Stimulated activated CD8-positive, alpha-beta memory T cell treated with anti-CD3 and anti-CD28 coated beads, Interleukin-7, amount 100 ng/mL, for 1 hour (primary cell): ENCODE data around the gene RGS4.

Experiments
- DNase-seq, 2 donors: peaks; one replicate each; pipeline ENCODE4 v3.0.0-alpha.2; 2020; ENCODE audit warnings: low read depth in 2 of 2

Gene RGS4

DNA sequence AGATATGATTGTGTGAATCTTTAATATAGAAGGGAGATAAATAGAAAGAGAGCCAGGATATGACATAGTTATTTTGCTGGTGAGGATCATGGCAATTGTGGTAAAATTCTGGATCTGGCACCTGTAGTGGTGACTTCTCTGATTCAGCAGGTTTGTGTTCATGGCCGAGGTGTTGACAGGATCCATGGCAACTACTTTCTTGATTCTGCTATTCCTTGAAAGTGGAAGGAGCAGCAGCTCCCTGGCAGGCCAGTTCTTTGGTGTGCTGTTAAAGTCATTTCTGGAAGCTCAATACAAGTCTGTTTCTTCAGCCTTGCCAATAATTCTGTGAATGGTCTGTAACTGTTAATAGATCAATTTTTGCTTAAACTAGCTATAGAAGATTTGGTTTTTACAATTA is 33.4 kb downstream of the RGS4 start:
- no peak for DNase-seq

DNA sequence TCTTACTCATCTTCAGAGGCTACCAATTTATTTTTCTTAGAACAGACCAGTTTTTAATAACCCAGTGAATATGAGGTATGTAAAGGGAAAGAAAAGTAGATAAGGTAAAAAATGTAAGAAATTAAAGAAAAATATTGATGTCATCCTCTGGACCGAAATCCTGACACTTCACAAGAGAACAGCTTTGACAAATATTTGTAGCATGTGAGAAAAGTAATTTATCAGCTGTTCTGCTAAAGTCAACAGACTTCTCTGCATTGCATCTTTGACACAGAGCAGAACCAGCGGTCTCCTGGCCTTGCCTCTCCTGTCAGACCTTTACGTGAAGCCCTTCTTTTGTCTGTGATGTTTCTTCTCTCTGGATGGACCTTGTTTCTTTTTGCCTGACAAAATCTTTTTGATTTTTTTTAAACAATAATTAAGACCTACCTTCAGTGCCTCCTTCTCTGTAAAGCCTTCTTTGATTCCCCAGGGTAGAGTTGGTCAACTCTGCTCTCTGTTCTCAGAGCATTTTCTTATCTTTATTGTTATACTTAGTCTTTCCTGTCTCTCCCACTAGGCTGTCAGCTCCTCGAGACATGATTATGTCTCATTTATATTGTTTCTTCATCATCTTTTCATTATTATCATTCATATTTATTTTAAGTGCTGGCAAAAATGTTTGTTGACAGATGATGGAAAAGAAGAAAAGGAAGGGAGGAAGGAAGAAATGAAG is 35.4 kb downstream of the RGS4 start:
- no peak for DNase-seq

DNA sequence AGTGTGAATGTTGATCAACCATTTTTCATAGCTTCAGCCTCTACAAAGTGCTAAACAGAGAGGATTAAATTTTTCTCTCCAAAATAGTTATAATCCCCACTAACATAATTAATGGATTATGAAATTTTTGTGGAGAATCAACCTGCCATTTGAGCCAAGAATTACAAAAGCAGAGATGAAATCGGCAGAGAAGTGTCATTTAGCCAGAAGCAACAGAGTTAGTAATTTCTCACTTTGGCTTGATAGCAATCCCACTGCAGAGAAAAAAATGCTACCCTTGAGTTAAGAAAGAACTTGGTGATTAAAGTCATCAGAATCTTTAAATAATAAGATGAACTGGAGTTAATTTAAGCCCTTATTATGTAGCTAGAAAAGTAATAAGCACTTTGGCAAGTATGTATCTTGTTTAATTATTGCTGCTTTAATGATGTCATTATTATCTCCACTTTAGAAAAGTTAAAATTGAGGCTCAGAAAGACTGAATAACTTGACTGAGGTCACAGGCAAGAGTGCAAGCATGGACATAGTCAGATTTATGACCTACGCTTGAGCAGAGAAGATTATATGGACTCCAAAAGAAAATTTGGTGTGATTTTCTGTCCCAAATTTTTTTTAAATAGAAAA is 37.3 kb downstream of the RGS4 start:
- no peak for DNase-seq

DNA sequence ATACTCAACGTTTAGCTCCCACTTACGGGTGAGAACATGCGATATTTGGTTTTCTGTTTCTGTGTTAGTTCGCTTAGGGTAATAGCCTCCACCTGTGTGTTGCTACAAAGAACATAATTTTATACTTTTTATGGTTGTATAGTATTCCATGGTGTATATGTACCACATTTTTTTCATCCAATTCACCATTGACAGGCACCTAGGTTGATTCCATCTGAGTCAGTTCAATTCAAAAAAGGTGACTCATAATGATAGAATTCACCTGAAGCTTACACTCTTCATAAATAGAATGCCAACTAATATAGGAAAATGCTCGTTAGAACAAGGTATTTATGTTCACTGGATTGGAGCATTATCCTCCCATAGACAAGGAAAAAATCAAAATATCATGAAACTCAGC is 38.5 kb downstream of the RGS4 start:
- no peak for DNase-seq

- no peak for DNase-seq
These were observed 46.7 kb downstream of the RGS4 start for GRCh38 chr1:163115887-163116286.

- DNase-seq = no peak
These were observed 50.5 kb downstream of the RGS4 start for GRCh38 chr1:163119707-163120106.

GRCh38 chr1:163120372-163120771 is 51.2 kb downstream of the RGS4 start:
- DNase-seq = no peak

- DNase-seq = no peak
These were observed 55.7 kb downstream of the RGS4 start for GRCh38 chr1:163124812-163125211.
